Astrocyte of the spinal cord (primary cell): ENCODE results near the gene PLA2G1B.

Source experiments
- DNase-seq: peaks from one replicate; pipeline ENCODE4 v3.0.0; 2011; ENCODE audit warnings: low read depth, low spot score
- H3K4me3 ChIP-seq: 2 replicates; pipeline ENCODE4 v1.5.1; 2011; ENCODE audit warnings: low read depth, mild to moderate bottlenecking, low read length, moderate library complexity
- in situ Hi-C: cut with HindIII; loops from 2 replicates; pipeline ENCODE4 v1.10.0; 2017; ENCODE audit warnings: low sequenced_read_pairs
- TF ChIP-seq, protein P1 (sequence below): IDR thresholded peaks from 2 replicates; pipeline ENCODE4 v1.5.1; 2012; ENCODE audit warnings: low read depth, mild to moderate bottlenecking, low read length, inconsistent platforms

PLA2G1B gene

DNA sequence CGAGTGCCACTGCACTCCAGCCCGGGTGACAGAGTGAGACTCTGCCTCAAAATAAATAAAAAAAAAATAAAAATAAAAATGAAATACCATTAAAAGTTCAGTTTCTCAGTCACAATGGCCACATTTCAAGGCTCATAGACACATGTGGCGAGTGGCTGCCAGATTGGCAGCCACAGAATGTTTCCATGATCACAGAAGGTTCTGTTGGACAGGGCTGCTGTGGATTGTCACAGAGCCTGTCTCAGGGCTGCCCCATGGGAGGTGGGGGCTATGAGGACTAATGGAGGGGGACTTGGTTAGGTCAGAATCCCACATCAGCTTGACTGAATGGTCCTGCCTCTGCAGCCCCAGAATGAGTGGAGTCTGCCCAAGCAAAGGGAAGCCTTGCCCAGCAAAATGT lies 3.8 kb upstream of the PLA2G1B start:
- no peak for DNase-seq
- H3K4me3 ChIP-seq: no peak overlapping the region
- TF ChIP-seq, protein P1, sequence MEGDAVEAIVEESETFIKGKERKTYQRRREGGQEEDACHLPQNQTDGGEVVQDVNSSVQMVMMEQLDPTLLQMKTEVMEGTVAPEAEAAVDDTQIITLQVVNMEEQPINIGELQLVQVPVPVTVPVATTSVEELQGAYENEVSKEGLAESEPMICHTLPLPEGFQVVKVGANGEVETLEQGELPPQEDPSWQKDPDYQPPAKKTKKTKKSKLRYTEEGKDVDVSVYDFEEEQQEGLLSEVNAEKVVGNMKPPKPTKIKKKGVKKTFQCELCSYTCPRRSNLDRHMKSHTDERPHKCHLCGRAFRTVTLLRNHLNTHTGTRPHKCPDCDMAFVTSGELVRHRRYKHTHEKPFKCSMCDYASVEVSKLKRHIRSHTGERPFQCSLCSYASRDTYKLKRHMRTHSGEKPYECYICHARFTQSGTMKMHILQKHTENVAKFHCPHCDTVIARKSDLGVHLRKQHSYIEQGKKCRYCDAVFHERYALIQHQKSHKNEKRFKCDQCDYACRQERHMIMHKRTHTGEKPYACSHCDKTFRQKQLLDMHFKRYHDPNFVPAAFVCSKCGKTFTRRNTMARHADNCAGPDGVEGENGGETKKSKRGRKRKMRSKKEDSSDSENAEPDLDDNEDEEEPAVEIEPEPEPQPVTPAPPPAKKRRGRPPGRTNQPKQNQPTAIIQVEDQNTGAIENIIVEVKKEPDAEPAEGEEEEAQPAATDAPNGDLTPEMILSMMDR: no peak
- in situ Hi-C loops: no loop called here

DNA sequence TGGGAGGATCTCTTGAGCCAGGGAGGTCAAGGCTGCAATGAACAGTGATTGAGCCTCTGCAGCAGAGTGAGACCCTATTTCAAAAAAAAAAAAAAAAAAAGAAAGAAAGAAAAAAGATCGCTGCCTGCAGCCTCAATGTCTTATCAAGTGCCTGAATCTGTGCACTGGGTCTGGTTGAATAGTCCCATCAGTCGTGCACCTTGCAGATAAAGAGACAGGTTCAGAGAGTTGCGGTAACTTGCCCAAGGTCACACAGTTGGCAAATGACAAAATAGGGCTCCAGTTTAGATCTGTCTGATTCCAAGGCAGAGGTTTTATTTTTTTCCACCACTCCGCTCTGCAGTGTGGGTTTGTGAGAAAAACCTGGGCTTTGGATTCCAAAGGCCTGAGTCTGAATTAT lies 649 bp upstream of the PLA2G1B start:
- TF ChIP-seq, protein P1: no peak
- H3K4me3 ChIP-seq: no peak overlapping the region
- no peak for DNase-seq
- in situ Hi-C loops: no loop called here

DNA sequence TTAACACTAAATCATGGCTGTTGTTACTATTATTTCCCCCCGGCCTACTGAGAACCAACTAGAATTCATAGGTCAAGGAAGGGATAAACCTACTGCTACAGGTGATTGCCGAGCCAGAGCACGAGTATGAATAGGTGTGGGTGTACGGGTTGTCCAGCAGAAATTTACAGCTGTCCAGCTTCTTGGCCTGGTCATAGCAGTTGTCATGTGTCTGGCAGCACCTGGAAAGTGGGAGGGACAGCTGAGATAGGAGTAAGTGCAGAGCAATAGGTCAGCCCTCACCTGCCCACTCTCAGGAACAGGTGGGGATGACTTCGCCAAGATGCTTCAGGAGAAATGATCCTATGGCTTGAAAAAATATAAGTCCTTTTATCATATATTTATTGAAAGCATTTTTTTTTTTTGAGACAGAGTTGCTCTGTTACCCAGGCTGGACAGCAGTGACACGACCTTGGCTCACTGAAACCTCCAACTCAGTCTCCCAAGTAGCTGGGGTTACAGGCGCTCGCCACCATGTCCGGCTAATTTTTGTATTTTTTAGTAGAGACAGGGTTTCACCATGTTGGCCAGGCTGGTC lies 2.6 kb downstream of the PLA2G1B start:
- TF ChIP-seq, protein P1: no peak
- H3K4me3 ChIP-seq: no peak overlapping the region
- in situ Hi-C loops: no loop called here
- DNase-seq: no peak

DNA sequence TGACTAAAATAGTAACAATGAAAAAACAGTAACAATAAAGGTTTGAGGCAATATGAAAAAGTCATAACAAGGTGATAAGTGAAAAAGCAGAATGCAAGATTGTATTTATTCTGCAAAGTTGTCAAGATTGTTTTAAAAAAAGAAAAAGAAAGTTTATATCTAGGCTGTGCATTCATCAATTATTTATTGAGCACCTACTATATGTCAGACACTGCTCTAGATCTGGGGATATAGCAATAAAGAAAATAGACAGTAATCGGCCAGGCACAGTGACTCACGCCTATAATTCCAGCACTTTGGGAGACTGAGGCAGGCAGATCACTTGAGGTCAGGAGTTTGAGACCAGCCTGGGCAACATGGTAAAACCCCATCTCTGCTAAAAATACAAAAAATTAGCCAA lies 3.8 kb downstream of the PLA2G1B start:
- in situ Hi-C loops: no loop called here
- TF ChIP-seq, protein P1: no peak
- no peak for DNase-seq

DNA sequence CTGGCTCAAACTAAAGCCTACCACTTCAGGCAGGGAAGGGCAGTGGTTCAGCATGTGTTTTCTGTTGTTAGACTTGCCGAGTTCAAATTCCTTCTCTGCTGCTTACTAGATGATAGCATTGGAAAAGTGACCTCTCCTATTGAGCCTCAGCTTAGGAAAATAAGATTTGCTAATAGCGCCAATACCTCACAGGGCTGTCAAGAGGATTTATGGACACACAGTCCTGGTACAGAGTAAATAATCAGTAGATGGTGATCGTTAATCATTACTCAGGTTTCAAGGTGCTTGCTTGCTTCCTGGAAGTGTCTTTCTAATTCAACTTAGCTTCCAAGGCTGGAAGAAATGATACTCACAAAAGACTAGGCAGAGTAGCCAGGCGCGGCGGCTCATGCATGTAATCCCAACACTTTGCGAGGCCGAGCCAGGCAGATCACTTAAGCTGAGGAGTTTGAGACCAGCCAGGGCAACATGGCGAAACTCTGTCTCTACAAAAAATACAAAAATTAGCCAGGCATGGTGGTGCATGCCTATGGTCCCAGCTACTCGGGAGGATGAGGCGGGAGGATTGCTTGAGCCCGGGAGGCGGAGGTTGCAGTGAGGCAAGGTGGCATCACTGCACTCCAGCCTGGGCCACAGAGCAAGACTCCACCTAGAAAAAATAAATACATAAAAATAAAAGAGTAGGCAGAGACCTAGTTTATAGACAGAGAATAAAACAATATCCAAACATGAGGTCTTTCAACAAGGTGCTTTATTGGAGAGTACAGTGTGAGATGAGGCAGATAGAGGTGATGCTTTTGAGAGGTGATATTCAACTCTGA lies 6.0 kb downstream of the PLA2G1B start:
- no peak overlapping the region for H3K4me3 ChIP-seq
- no peak for DNase-seq
- TF ChIP-seq, protein P1: no peak
- in situ Hi-C loops: no loop called here

More for the DNA sequence above, 3.8 kb downstream of the PLA2G1B start:
- no peak overlapping the region for H3K4me3 ChIP-seq

DNA sequence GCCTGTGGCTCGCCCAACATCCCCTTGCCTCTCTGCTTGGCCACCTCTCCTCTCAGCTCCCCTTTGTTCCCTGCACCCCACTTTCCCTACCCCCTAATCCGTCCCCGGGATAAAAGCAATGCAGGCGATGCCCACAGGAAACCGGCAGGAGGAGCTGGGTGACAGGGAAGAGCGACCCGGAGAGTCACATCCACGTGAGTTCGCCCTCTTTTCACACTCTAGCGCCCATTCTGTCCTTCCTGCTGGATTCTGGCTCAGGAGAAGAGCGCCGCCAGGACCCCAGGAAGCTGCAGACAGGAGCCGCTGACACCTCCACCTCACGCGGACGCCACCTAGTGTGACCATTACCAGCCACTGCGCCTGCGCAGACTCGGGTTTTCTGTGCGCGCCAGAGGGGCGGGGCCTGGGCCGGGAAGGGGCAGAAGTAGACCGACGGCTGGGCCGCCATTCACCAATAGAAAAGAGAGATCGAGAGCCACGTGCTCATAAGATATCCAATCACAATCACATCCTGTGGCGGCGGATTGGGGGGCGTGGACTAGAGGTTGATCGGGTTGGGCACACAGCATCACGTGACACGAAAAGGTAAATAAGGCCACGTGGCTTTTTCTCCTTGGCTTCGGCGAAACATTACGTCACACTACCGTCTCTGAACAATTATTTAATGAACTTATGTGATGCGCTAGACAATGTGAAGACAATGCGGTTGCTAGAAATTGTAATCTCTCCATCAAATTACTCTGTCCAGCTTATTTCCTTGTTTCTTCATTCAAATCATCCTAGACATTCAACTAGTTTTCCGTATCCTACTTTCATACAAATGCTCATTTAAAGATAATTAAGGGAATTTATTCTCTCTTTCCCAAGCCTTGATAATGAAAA lies 10.1 kb downstream of the PLA2G1B start:
- H3K4me3 ChIP-seq: peak overlapping the region; percentile 65
- DNase-seq: peak; percentile 99
- in situ Hi-C loops: no loop called here
- TF ChIP-seq, protein P1: peak; percentile 78
